ENCODE data around the gene DUOXA2.
"Not testable (repeated sequence)": the region's sequence is repeated elsewhere in the genome, so short reads cannot be mapped to it uniquely, and the experiment has no call there.

The DUOXA2 gene

DNA sequence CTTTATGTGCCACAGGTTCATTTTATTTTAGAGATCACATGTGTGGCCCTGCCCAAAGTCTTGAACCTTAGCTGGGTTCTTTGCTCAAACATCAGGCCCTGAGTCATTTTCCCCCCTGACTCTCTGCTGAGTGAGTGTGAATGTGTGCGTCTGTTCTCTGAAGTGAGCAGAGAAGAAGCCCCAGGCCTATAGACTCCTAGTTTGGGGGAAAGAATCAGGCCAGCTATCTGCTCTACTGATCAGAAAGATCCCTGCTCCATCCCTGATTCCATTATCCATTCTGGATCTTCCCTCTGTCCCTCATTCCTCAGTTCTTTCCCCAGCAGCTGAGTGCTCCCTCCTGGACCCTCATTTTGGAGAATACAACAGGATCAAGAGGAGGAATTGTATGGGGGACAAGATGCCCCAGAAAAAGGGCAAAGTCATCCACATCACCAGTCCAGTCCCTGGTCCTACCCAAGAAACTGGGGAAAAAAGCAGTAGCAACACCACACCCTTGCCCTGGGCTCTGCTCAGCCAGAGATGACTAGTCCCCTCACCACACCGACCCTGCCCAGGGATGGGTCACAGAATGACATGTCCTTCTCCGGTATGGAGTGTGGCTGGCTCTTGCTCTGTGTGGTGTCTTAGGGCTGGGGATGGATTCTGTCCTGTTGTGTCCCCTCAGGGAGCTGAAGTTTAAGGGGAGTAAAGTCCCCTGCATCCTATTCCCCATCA, 18.9 kb downstream of the DUOXA2 start:
- no peak for DNase-seq
- Mint-ChIP-seq H3K9me3 (no peaks in the 10 kb centered on the region), H3K4me3 (no peak overlapping the region), H3K27me3 (ENCODE audit: low read depth, poor library complexity) (peaks cover 93% of the 10 kb centered on the region), H3K4me1 (peaks cover 39% of the 10 kb centered on the region), H3K27ac (no peak overlapping the region), H3K36me3 (ENCODE audit: low read depth) (no peaks in the 10 kb centered on the region)
- TF ChIP-seq, protein P1, sequence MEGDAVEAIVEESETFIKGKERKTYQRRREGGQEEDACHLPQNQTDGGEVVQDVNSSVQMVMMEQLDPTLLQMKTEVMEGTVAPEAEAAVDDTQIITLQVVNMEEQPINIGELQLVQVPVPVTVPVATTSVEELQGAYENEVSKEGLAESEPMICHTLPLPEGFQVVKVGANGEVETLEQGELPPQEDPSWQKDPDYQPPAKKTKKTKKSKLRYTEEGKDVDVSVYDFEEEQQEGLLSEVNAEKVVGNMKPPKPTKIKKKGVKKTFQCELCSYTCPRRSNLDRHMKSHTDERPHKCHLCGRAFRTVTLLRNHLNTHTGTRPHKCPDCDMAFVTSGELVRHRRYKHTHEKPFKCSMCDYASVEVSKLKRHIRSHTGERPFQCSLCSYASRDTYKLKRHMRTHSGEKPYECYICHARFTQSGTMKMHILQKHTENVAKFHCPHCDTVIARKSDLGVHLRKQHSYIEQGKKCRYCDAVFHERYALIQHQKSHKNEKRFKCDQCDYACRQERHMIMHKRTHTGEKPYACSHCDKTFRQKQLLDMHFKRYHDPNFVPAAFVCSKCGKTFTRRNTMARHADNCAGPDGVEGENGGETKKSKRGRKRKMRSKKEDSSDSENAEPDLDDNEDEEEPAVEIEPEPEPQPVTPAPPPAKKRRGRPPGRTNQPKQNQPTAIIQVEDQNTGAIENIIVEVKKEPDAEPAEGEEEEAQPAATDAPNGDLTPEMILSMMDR (IDR thresholded peaks at IDR 0.05), result no peak

DNA sequence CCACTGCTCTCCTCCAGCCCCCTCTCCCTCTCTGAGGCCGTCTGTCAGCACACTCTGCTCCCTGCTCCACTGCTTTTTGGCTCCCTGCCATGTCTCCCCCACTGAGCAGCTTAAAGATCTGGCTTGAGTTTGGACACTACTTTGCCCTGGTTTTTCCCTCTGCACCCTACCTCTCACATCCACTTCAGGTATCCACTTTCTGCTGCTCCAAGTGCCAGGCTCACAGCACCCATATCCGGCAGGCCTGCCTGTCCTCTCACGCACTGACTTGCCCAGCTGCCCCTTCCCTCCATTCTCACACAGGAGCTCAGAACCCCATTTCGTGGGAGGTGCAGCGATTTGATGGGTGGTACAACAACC, 19.4 kb downstream of the DUOXA2 start:
- Mint-ChIP-seq H3K36me3 (ENCODE audit: low read depth) (no peaks in the 10 kb centered on the region), H3K4me1 (peaks cover 39% of the 10 kb centered on the region), H3K4me3 (no peak overlapping the region), H3K27me3 (ENCODE audit: low read depth, poor library complexity) (peaks cover 90% of the 10 kb centered on the region), H3K9me3 (no peaks in the 10 kb centered on the region), H3K27ac (no peak overlapping the region)
- DNase-seq, result no peak
- TF ChIP-seq, protein P1 (IDR thresholded peaks at IDR 0.05), result no peak

- TF ChIP-seq, protein P1 (IDR thresholded peaks at IDR 0.05), result no peak
- Mint-ChIP-seq H3K4me3 (peak overlapping the region; percentile 61), H3K27ac (no peak overlapping the region), H3K36me3 (ENCODE audit: low read depth) (no peaks in the 10 kb centered on the region), H3K27me3 (ENCODE audit: low read depth, poor library complexity) (peaks cover 87% of the 10 kb centered on the region), H3K4me1 (peaks cover 39% of the 10 kb centered on the region), H3K9me3 (no peaks in the 10 kb centered on the region)
- no peak for DNase-seq
These were observed 19.9 kb downstream of the DUOXA2 start for GRCh38 chr15:45134046-45134445.

DNA sequence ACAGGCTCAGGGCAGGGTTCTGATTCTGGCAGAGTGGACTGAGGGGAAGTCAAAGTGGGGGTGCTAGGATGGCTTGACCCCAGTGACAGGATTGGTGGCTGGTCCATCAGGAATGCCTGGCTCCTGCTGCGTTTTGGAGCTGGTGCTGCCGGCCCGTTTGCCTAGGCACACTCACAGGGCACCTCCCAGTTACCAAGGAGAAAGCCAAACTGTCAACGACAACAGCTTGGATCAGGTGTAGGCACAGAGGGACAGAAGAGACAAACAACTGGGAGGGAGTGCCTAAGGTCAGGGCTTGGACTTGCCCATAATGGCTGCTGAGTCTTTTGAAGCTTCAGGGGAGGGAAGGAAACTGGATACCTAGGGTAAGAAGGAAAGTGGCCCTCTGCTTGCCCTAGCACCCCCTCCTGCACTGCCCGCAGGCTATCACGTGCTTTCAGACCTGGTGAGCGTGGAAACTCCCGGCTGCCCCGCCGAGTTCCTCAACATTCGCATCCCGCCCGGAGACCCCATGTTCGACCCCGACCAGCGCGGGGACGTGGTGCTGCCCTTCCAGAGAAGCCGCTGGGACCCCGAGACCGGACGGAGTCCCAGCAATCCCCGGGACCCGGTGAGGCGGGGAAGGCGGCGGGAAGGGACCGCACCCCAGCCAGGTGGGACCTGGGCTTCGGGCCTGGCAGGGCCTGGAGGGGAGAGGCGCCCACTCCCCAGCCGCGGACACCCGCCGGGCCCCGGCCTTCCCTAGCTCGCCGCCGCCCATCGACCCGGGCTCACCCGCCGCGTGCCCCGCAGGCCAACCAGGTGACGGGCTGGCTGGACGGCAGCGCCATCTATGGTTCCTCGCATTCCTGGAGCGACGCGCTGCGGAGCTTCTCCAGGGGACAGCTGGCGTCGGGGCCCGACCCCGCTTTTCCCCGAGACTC, 20.8 kb downstream of the DUOXA2 start:
- H3K4me1 Mint-ChIP-seq, result peaks cover 43% of the 10 kb centered on the region
- peak overlapping the region; percentile 61 for H3K4me3 Mint-ChIP-seq
- no peaks in the 10 kb centered on the region for H3K36me3 Mint-ChIP-seq (ENCODE audit: low read depth)
- H3K27ac Mint-ChIP-seq, result no peak overlapping the region
- DNase-seq, result peak; percentile 67
- TF ChIP-seq, protein P1 (IDR thresholded peaks at IDR 0.05), result no peak
- peaks cover 81% of the 10 kb centered on the region for H3K27me3 Mint-ChIP-seq (ENCODE audit: low read depth, poor library complexity)
- H3K9me3 Mint-ChIP-seq, result no peaks in the 10 kb centered on the region

GRCh38 chr15:45135705-45136377, 21.7 kb downstream of the DUOXA2 start:
- not testable (repeated sequence) for H3K9me3 Mint-ChIP-seq; DNase-seq; H3K36me3 Mint-ChIP-seq (ENCODE audit: low read depth); H3K27ac Mint-ChIP-seq
- H3K4me1 Mint-ChIP-seq, result peaks cover 39% of the 10 kb centered on the region
- peaks cover 72% of the 10 kb centered on the region for H3K27me3 Mint-ChIP-seq (ENCODE audit: low read depth, poor library complexity)
- peak overlapping the region; percentile 34 for H3K4me3 Mint-ChIP-seq

DNA sequence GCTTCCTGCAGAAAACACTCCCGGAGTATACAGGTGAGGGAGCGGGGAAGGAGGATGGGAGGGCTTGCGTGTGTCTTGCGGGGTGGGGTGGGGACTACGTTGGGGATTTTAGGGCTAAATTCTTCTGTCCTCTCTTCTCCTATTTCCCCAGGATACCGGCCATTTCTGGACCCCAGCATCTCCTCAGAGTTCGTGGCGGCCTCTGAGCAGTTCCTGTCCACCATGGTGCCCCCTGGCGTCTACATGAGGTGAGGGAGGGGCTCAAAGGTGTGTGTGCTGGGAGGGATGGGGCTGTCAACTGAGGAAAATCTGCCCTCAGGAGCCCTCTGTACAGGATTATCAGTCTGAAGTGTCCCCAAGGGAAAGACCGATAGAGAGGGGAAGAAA, 22.2 kb downstream of the DUOXA2 start:
- Mint-ChIP-seq H3K27ac (no peak overlapping the region), H3K9me3 (no peaks in the 10 kb centered on the region), H3K4me3 (peak overlapping the region; percentile 34), H3K4me1 (peaks cover 39% of the 10 kb centered on the region), H3K36me3 (ENCODE audit: low read depth) (no peaks in the 10 kb centered on the region), H3K27me3 (ENCODE audit: low read depth, poor library complexity) (peaks cover 66% of the 10 kb centered on the region)
- TF ChIP-seq, protein P1 (IDR thresholded peaks at IDR 0.05), result peak; percentile 26
- peak; percentile 41 for DNase-seq

Data from nephron progenitor cell (in vitro differentiated cells).